ENCODE data around the gene KIAA1958. TPM values are rescaled to one million over a fixed set of nuclear protein-coding genes. Genes with fewer than 3 reads are reported as not detected.

The KIAA1958 gene
- total RNA-seq, 1 experiment from 2014 or later, result 28.6 TPM

GRCh38 chr9:112516769-112517168, 30.1 kb downstream of the KIAA1958 start:
- Histone ChIP-seq H3K4me3 (ENCODE audit: low read depth, low read length, poor library complexity, severe bottlenecking) (no peak overlapping the region), H3K9me3 (ENCODE audit: low read depth, low read length, poor library complexity, severe bottlenecking) (no peaks in the 10 kb centered on the region), H3K27me3 (replicated peaks; ENCODE audit: insufficient read depth, low read depth, low read length, poor library complexity) (no peaks in the 10 kb centered on the region), H3K36me3 (ENCODE audit: insufficient read depth, low read length, poor library complexity, severe bottlenecking) (no peaks in the 10 kb centered on the region), H3K4me1 (ENCODE audit: insufficient read depth, low read length, poor library complexity, severe bottlenecking) (peaks cover 15% of the 10 kb centered on the region), H3K27ac (ENCODE audit: low read depth, low read length, poor library complexity, severe bottlenecking) (no peak overlapping the region)
- ChIA-PET CTCF (no interaction called here), POLR2A (ENCODE audit: low non-redundant PET) (no interaction called here)
- TF ChIP-seq CTCF (conservative IDR thresholded peaks at IDR 0.05; ENCODE audit: low read depth, low read length) (no peak), EZH2 (IDR thresholded peaks at IDR 0.05; ENCODE audit: borderline replicate concordance, low read depth, low read length, poor library complexity, severe bottlenecking) (no peak)
- DNase-seq (ENCODE audit: low spot score), result no peak
- BruUV-seq (replicated peaks), result no TSS peak
- intact Hi-C loops (cut with micrococcal nuclease; ENCODE audit: unreplicated experiment), result no loop called here

- TF ChIP-seq EZH2 (IDR thresholded peaks at IDR 0.05; ENCODE audit: borderline replicate concordance, low read depth, low read length, poor library complexity, severe bottlenecking) (no peak), CTCF (conservative IDR thresholded peaks at IDR 0.05; ENCODE audit: low read depth, low read length) (no peak)
- Histone ChIP-seq H3K4me1 (ENCODE audit: insufficient read depth, low read length, poor library complexity, severe bottlenecking) (peaks cover 15% of the 10 kb centered on the region), H3K4me3 (ENCODE audit: low read depth, low read length, poor library complexity, severe bottlenecking) (no peak overlapping the region), H3K27me3 (replicated peaks; ENCODE audit: insufficient read depth, low read depth, low read length, poor library complexity) (no peaks in the 10 kb centered on the region), H3K36me3 (ENCODE audit: insufficient read depth, low read length, poor library complexity, severe bottlenecking) (no peaks in the 10 kb centered on the region), H3K9me3 (ENCODE audit: low read depth, low read length, poor library complexity, severe bottlenecking) (no peaks in the 10 kb centered on the region), H3K27ac (ENCODE audit: low read depth, low read length, poor library complexity, severe bottlenecking) (no peak overlapping the region)
- no peak for DNase-seq (ENCODE audit: low spot score)
- intact Hi-C loops (cut with micrococcal nuclease; ENCODE audit: unreplicated experiment), result no loop called here
- ChIA-PET POLR2A (ENCODE audit: low non-redundant PET) (no interaction called here), CTCF (no interaction called here)
- no TSS peak for BruUV-seq (replicated peaks)
Observed at GRCh38 chr9:112520069-112520468, 33.4 kb downstream of the KIAA1958 start.

GRCh38 chr9:112520656-112521055, 34.0 kb downstream of the KIAA1958 start:
- DNase-seq (ENCODE audit: low spot score), result no peak
- H3K4me1 ChIP-seq (ENCODE audit: insufficient read depth, low read length, poor library complexity, severe bottlenecking), result peaks cover 15% of the 10 kb centered on the region
- ChIA-PET CTCF (no interaction called here), POLR2A (ENCODE audit: low non-redundant PET) (no interaction called here)
- H3K27ac ChIP-seq (ENCODE audit: low read depth, low read length, poor library complexity, severe bottlenecking), result no peak overlapping the region
- BruUV-seq (replicated peaks), result no TSS peak
- no peak overlapping the region for H3K4me3 ChIP-seq (ENCODE audit: low read depth, low read length, poor library complexity, severe bottlenecking)
- H3K27me3 ChIP-seq (replicated peaks; ENCODE audit: insufficient read depth, low read depth, low read length, poor library complexity), result no peaks in the 10 kb centered on the region
- H3K36me3 ChIP-seq (ENCODE audit: insufficient read depth, low read length, poor library complexity, severe bottlenecking), result no peaks in the 10 kb centered on the region
- no peak for TF ChIP-seq EZH2 (IDR thresholded peaks at IDR 0.05; ENCODE audit: borderline replicate concordance, low read depth, low read length, poor library complexity, severe bottlenecking)
- TF ChIP-seq CTCF (conservative IDR thresholded peaks at IDR 0.05; ENCODE audit: low read depth, low read length), result no peak
- H3K9me3 ChIP-seq (ENCODE audit: low read depth, low read length, poor library complexity, severe bottlenecking), result no peaks in the 10 kb centered on the region
- intact Hi-C loops (cut with micrococcal nuclease; ENCODE audit: unreplicated experiment), result no loop called here
